Coronary artery (tissue), 2 donors: ENCODE measurements around the gene MYOF.

Experiments
- DNase-seq: peaks from one replicate; pipeline ENCODE4 v3.0.0-alpha.2; 2017; ENCODE audit warnings: low spot score
- H3K27ac ChIP-seq, 2 donors: fragments of 200-600 bp; sonication (generic); one replicate each; pipeline ENCODE4 v1.5.1; 2016 to 2019
- H3K4me3 ChIP-seq: fragments of 200-600 bp; sonication (generic); 2 replicates; pipeline ENCODE4 v1.5.1; 2016; ENCODE audit warnings: mild to moderate bottlenecking, moderate library complexity
- TF ChIP-seq, protein P1 (sequence below): fragments of 200-600 bp; sonication (generic); IDR thresholded peaks from one replicate; pipeline ENCODE4 v1.5.1; 2019; ENCODE audit warnings: antibody characterized with exemption

MYOF gene

GRCh38 chr10:93462371-93462770 lies 19.8 kb downstream of the MYOF start:
- no peak for DNase-seq
- Histone ChIP-seq H3K27ac (peak overlapping the region; percentile 64 to 74), H3K4me3 (no peak overlapping the region)
- TF ChIP-seq, protein P1, sequence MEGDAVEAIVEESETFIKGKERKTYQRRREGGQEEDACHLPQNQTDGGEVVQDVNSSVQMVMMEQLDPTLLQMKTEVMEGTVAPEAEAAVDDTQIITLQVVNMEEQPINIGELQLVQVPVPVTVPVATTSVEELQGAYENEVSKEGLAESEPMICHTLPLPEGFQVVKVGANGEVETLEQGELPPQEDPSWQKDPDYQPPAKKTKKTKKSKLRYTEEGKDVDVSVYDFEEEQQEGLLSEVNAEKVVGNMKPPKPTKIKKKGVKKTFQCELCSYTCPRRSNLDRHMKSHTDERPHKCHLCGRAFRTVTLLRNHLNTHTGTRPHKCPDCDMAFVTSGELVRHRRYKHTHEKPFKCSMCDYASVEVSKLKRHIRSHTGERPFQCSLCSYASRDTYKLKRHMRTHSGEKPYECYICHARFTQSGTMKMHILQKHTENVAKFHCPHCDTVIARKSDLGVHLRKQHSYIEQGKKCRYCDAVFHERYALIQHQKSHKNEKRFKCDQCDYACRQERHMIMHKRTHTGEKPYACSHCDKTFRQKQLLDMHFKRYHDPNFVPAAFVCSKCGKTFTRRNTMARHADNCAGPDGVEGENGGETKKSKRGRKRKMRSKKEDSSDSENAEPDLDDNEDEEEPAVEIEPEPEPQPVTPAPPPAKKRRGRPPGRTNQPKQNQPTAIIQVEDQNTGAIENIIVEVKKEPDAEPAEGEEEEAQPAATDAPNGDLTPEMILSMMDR = no peak

GRCh38 chr10:93461807-93462178 lies 20.3 kb downstream of the MYOF start:
- TF ChIP-seq, protein P1 = no peak
- H3K27ac ChIP-seq = peak overlapping the region; percentile 64 to 85
- no peak for DNase-seq
- H3K4me3 ChIP-seq = no peak overlapping the region

- DNase-seq = no peak
- TF ChIP-seq, protein P1 = no peak
- no peak overlapping the region for H3K4me3 ChIP-seq
- H3K27ac ChIP-seq = peak overlapping the region; percentile 36 to 85
These were observed 20.9 kb downstream of the MYOF start for GRCh38 chr10:93461109-93461806.

- Histone ChIP-seq H3K4me3 (no peak overlapping the region), H3K27ac (peak overlapping the region; percentile 91 to 92)
- TF ChIP-seq, protein P1 = no peak
- DNase-seq = no peak
These were observed 22.7 kb downstream of the MYOF start for GRCh38 chr10:93459466-93459865.

DNA sequence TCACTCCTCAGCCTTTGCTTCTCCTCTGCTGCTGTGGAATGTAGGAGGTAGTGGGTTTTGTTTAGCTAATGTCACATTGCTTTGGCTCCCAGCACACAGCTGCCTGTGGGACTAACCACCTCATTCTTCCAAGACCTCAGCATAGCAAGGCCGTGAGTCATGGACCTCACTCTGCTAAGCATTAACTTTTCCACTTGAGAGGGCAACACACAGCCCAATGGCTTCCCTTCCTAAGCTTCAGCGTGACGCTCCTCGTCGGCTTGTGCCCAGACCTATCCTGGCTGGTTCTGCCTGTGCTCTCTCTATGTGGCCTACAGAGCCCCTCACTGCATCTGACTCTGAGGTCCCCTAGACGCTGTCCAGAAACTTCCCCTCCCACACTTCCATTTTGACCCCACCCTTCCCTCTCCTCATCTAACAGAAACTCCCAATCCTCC lies 23.3 kb downstream of the MYOF start:
- peak overlapping the region; percentile 16 for H3K4me3 ChIP-seq
- TF ChIP-seq, protein P1 = no peak
- peak; percentile 96 for DNase-seq
- H3K27ac ChIP-seq = peak overlapping the region; percentile 91 to 92

GRCh38 chr10:93457511-93457910 lies 24.6 kb downstream of the MYOF start:
- peak overlapping the region; percentile 91 to 92 for H3K27ac ChIP-seq
- no peak for DNase-seq
- TF ChIP-seq, protein P1 = no peak

GRCh38 chr10:93456480-93456879 lies 25.7 kb downstream of the MYOF start:
- H3K27ac ChIP-seq = peak overlapping the region; percentile 53 to 92
- TF ChIP-seq, protein P1 = no peak
- DNase-seq = no peak
- H3K4me3 ChIP-seq = no peak overlapping the region

More at GRCh38 chr10:93457511-93457910, 24.6 kb downstream of the MYOF start:
- no peak overlapping the region for H3K4me3 ChIP-seq
